Fibroblast of the aortic adventitia (primary cell): Measurements from ENCODE around the gene CDC42EP5. TPM values are rescaled to one million over a fixed set of nuclear protein-coding genes. Genes with fewer than 3 reads are reported as not detected.

Source experiments
- DNase-seq: peaks from one replicate; pipeline ENCODE4 v3.0.0-alpha.2; 2010; ENCODE audit warnings: low read depth
- H3K4me3 ChIP-seq: 2 replicates; pipeline ENCODE4 v1.5.1; 2011; ENCODE audit warnings: low read depth, mild to moderate bottlenecking, control low read depth, low read length, moderate library complexity
- total RNA-seq: library from RNA; depleted of rRNA; stranded (reverse); fragments of >200 nt; gene quantifications from 2 replicates; pipeline ENCODE4 v1.2.3, GENCODE V29; 2012; ENCODE audit warnings: low replicate concordance
- TF ChIP-seq, protein P1 (sequence below): IDR thresholded peaks from 2 replicates; pipeline ENCODE4 v1.5.1; 2011; ENCODE audit warnings: mild to moderate bottlenecking, low read length, control low read depth, inconsistent platforms; ENCODE audit not compliant: insufficient read depth

Gene CDC42EP5
- total RNA-seq, 1 donor = 7.9 TPM

DNA sequence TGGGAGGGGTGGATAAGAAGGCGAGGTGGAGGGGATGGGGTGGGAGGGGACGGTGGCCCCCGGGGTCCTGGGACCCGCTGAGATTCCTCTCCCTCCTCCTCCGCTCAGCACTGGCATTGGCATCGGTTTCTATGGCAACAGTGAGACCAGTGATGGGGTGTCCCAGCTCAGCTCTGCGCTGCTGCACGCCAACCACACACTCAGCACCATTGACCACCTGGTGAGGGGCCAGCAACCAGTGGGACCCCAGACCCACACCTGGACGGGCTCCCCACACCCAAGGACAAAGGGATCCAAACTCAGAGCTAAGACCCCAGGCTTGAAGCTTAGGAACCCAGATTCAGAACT lies 52.0 kb downstream of the CDC42EP5 start:
- DNase-seq = no peak
- TF ChIP-seq, protein P1, sequence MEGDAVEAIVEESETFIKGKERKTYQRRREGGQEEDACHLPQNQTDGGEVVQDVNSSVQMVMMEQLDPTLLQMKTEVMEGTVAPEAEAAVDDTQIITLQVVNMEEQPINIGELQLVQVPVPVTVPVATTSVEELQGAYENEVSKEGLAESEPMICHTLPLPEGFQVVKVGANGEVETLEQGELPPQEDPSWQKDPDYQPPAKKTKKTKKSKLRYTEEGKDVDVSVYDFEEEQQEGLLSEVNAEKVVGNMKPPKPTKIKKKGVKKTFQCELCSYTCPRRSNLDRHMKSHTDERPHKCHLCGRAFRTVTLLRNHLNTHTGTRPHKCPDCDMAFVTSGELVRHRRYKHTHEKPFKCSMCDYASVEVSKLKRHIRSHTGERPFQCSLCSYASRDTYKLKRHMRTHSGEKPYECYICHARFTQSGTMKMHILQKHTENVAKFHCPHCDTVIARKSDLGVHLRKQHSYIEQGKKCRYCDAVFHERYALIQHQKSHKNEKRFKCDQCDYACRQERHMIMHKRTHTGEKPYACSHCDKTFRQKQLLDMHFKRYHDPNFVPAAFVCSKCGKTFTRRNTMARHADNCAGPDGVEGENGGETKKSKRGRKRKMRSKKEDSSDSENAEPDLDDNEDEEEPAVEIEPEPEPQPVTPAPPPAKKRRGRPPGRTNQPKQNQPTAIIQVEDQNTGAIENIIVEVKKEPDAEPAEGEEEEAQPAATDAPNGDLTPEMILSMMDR = no peak
- no peak overlapping the region for H3K4me3 ChIP-seq

DNA sequence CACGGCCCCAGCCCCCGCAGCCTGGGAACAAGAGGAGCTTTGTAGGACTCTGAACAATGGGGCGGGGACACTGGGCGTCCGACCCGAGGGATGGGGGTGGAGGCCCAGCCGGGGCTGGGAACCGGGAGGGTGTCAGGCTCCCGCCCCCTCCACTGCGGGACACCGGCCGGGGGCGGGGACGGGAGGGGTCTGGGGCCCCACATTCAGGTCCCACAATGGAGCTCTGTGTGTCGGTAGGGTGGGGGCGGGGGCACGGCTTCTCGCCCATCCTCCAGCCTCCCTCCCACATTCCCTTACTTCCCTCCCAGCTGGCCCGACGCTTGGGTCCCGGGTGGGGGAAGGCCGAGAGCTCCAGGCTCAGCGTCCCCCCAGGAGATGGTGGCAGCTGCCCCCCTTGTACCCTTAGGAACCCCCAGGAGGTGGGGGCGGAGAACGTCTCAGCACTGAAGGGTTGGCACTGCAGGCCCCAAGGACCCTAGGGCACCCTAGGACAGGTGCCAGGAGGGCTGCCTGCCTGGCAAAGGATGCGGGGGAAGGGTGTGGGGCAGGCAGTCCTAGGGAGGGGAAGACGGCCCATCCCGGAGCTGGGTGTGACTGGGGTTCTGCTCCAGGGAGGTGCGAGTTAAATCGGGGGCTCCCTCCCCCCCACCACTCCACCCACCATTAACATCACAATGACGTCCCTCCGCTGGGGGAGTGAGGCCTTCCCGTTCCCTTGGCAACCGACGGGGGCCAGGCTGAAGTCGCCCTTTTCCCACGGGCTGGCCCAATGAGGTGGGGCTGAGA lies 52.5 kb downstream of the CDC42EP5 start:
- DNase-seq = no peak
- H3K4me3 ChIP-seq = no peak overlapping the region
- TF ChIP-seq, protein P1 = no peak

DNA sequence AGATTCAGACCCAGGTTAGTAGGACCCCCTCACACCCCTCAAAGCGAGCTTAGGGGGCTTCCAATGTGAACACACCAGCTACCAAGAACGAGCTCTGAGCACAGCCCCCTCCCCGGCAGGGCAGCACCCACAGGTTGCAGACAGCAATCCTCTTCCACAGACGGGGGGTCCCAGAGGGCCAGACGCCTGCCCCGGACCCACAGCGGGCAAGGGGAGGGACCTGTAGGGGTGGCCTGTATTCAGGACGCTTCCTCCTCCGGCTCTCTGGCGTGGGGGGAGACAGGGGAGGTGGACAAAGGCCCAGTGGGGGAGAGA lies 53.1 kb downstream of the CDC42EP5 start:
- TF ChIP-seq, protein P1 = no peak
- DNase-seq = no peak
- no peak overlapping the region for H3K4me3 ChIP-seq

DNA sequence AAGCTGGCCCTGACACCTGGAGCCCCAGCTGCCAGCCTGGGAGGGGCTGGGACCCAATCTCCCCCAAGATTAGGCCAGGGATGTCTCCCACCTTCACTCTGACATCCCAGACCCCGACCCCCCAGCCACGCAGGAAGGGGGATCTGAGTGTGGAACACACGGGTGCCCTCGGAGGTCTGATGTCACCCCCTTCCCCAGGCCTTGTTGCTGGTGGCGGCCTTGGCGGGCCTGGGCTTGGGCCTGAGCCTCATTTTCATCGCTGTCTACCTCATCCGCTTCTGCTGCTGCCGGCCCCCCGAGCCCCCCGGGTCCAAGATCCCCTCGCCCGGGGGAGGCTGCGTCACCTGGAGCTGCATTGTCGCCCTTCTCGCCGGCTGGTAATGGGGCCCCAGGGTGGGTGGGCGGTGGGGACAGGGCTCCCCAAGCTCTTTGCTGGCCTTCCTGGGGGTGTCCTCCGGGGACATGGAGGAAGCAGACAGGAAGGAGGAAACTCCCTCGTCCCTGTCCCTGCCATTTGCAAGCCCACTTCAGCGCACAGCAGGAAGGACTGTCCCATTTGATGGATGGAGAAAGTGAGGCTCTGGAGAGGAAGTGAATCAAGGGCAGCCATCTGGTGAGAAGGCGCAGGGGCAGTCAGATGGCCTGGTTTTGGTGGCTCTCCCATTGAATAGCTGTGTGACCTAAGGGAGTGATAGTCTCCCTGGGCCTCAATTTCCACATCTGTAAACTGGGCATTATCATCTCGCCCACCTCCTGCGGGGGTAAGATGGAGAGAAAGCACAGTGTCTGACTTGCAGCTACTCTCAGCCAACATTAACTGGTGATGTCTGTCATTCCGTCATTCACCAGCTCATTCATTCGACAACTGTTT lies 53.9 kb downstream of the CDC42EP5 start:
- no peak for DNase-seq
- H3K4me3 ChIP-seq = no peak overlapping the region
- TF ChIP-seq, protein P1 = no peak

DNA sequence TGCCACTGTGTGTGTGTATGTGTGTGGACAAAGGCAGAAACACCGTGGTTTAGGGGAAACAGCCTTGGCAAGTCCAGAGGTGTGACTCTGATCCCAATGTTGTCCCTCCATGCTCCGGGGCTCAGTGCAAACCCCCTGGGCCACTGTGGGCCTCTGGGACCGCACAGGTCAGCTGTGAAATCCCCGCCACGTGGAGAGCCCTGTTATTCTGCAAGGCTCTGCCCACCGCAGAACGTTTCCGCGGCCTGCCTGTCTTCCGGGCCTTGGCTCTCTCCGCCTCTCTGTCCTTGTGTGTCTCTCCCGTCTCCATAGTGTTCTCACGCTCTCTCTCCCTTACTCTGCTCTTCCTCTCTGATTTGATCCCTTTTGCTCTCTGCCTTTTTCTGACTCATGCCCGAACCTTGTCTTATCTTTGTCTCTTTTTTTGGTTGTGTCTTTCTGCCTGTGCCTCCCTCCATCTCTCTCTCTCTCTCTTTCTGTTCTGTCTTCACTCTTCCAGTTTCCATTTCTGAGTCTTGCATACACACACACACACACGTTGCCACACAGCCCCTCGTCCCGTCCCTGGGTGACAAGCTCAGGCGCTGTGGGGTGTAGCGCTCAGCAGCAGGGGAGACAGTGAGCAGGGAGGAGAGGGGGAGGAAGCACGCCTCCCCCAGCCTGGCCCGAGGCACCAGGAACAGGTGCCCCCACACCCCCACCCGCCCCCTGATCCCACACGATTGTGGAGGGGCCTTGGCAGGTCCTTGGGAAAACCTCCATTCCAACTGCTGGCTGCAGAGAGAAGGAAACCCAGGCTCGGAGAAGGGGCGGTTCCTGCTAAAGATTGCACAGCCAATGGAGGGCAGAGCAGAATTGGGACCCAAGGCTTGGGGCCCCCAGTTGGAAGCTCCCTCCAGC lies 54.8 kb downstream of the CDC42EP5 start:
- DNase-seq = no peak
- no peak overlapping the region for H3K4me3 ChIP-seq
- TF ChIP-seq, protein P1 = no peak

DNA sequence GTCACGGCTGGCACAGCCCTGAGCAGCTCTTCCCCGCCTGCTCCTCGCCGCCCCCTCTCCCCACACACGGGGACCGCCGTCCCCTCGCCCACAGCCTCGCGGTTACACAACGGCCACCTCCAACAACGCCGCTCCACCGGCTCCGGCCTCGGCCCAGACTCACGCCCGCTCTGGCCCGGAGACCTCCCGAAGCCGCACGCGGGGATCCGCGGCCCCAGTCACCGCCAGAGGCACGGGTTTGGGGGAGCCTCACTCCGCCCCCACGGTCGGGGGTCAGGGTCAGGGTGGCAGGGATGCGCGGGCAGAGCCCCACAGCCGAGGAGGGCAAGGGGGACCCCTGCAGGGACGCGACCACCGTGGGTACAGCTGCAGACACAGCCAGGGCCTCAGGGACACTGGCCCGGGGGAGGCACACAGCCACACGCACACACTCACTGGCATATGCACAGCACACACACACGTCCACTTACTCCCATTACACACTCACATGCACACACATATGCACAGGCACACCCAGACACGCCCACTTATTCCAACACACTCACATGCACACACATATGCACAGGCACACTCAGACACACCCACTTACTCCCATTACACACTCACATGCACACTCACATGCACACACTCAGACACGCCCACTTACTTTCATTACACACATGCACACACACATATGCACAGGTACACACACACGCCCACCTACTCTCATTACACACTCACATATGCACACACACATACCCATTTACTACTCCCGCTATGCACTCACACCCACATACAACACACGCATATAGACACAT lies 56.2 kb downstream of the CDC42EP5 start:
- TF ChIP-seq, protein P1 = no peak
- no peak overlapping the region for H3K4me3 ChIP-seq
- no peak for DNase-seq
